ENCODE data around the gene THSD4. TPM values are rescaled to one million over a fixed set of nuclear protein-coding genes. Genes with fewer than 3 reads are reported as not detected.

THSD4 gene
- total RNA-seq, 6 experiments from 2014 or later: 5.2 to 21.8 (median 13.7) TPM

GRCh38 chr15:71136793-71137518, 21.7 kb downstream of the THSD4 start:
- WGBS (ENCODE audit: insufficient coverage, low coverage, low lambda C conversion rate, missing lambda C conversion rate): 50% methylated on average over 11 of the region's 11 CpGs
- Histone ChIP-seq H3K9me3 (no peaks in the 10 kb centered on the region), H3K4me3 (no peak overlapping the region), H3K27me3 (no peaks in the 10 kb centered on the region), H3K36me3 (no peaks in the 10 kb centered on the region), H3K27ac (no peak overlapping the region), H3K4me1 (peaks cover 0 to 25% (median 4%) of the 10 kb centered on the region in 4 donors)
- intact Hi-C loops (cut with DNase I): no loop called here
- DNase-seq: peak; percentile 54 to 82 (median 76)
- peak; percentile 69 to 84 (median 72) for ATAC-seq
- no peak for TF ChIP-seq POLR2A (IDR thresholded peaks at IDR 0.05)
- TF ChIP-seq, protein P1, sequence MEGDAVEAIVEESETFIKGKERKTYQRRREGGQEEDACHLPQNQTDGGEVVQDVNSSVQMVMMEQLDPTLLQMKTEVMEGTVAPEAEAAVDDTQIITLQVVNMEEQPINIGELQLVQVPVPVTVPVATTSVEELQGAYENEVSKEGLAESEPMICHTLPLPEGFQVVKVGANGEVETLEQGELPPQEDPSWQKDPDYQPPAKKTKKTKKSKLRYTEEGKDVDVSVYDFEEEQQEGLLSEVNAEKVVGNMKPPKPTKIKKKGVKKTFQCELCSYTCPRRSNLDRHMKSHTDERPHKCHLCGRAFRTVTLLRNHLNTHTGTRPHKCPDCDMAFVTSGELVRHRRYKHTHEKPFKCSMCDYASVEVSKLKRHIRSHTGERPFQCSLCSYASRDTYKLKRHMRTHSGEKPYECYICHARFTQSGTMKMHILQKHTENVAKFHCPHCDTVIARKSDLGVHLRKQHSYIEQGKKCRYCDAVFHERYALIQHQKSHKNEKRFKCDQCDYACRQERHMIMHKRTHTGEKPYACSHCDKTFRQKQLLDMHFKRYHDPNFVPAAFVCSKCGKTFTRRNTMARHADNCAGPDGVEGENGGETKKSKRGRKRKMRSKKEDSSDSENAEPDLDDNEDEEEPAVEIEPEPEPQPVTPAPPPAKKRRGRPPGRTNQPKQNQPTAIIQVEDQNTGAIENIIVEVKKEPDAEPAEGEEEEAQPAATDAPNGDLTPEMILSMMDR (IDR thresholded peaks at IDR 0.05): no peak

DNA sequence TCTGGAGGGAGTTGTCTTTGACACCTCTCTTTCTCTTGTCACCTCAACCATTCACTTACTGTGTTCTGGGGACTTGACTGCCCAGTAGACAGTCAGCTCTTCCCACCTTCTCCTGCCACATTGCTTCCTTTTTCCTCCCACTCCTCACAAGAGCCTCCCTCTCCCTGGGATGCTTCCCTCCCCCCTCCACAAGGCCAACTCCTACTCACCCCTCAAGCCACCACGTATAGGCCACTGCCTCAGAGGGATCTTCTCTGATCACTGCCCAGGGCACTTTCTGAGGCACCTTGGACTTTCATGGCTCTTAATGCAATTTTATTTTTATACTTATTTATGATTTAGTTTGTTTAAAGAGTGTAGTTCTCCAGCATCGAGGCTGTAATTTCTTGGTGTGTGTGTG, 23.2 kb downstream of the THSD4 start:
- DNase-seq (no peak), ATAC-seq (no peak)
- Histone ChIP-seq H3K36me3 (no peaks in the 10 kb centered on the region), H3K4me1 (peaks cover 0 to 38% (median 10%) of the 10 kb centered on the region in 4 donors), H3K27me3 (no peaks in the 10 kb centered on the region), H3K4me3 (no peak overlapping the region), H3K27ac (no peak overlapping the region), H3K9me3 (no peaks in the 10 kb centered on the region)
- TF ChIP-seq POLR2A (IDR thresholded peaks at IDR 0.05): no peak
- TF ChIP-seq, protein P1 (IDR thresholded peaks at IDR 0.05): no peak
- 38% methylated on average over 2 of the region's 2 CpGs for WGBS (ENCODE audit: insufficient coverage, low coverage, low lambda C conversion rate, missing lambda C conversion rate)
- intact Hi-C loops (cut with DNase I): no loop called here

- TF ChIP-seq, protein P1 (IDR thresholded peaks at IDR 0.05): no peak
- no peak for TF ChIP-seq POLR2A (IDR thresholded peaks at IDR 0.05)
- H3K4me3 ChIP-seq: no peak overlapping the region
- WGBS (ENCODE audit: insufficient coverage, low coverage, low lambda C conversion rate, missing lambda C conversion rate): 57% methylated on average over 1 of the region's 1 CpG
- intact Hi-C loops (cut with DNase I): no loop called here
- ATAC-seq (no peak), DNase-seq (no peak)
- H3K36me3 ChIP-seq: no peaks in the 10 kb centered on the region
- no peaks in the 10 kb centered on the region for H3K9me3 ChIP-seq
- no peak overlapping the region for H3K27ac ChIP-seq
- H3K27me3 ChIP-seq: no peaks in the 10 kb centered on the region
- peaks cover 0 to 46% (median 14%) of the 10 kb centered on the region in 4 donors for H3K4me1 ChIP-seq
Observed at GRCh38 chr15:71139241-71139640, 24.0 kb downstream of the THSD4 start.

DNA sequence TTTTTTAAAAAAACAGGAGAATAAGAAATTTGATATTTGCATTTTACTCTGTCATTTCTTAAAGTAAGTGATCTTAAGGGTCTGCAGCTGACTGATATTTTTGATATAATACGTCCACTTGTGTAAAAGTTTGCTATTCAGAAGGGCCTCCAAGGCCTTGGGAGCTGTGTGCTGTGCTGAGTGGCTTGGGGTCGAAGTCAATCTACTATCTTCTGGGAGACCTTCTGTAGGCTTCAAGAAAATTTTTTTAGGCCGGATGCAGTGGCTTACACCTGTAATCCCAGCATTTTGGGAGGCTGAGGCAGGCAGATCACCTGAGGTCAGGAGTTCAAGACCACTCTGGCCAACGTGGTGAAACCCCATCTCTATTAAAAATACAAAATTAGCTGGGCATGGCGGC, 26.3 kb downstream of the THSD4 start:
- whole genome bisulfite sequencing (ENCODE audit: insufficient coverage, low coverage, low lambda C conversion rate, missing lambda C conversion rate): 86% methylated on average over 4 of the region's 5 CpGs
- DNase-seq (no peak), ATAC-seq (no peak)
- TF ChIP-seq, protein P1 (IDR thresholded peaks at IDR 0.05): no peak
- TF ChIP-seq POLR2A (IDR thresholded peaks at IDR 0.05): no peak
- Histone ChIP-seq H3K4me3 (no peak overlapping the region), H3K27ac (no peak overlapping the region), H3K4me1 (peaks cover 0 to 69% (median 20%) of the 10 kb centered on the region in 4 donors), H3K9me3 (no peaks in the 10 kb centered on the region), H3K27me3 (no peaks in the 10 kb centered on the region), H3K36me3 (no peaks in the 10 kb centered on the region)
- intact Hi-C loops (cut with DNase I): no loop called here
